GM10248 (cell line): ENCODE data around the gene TLCD1.

Experiments used
- CTCF ChIA-PET: fragments of 300-600 bp; sonication (Branson Sonifier 250); formaldehyde crosslinking; extraction: SDS; loops from one replicate; lab custom pipeline; 2021; ENCODE audit warnings: antibody characterized with exemption; lab: Yijun Ruan, JAX
- POLR2A ChIA-PET: fragments of 350-650 bp; sonication (Branson Sonifier 250); formaldehyde crosslinking; extraction: SDS; loops from one replicate; lab custom pipeline; 2020; ENCODE audit warnings: antibody characterized with exemption; lab: Yijun Ruan, JAX
- DNase-seq: peaks from one replicate; pipeline ENCODE4 v3.0.0; 2012; ENCODE audit errors: extremely low spot score
- CTCF ChIP-seq: IDR thresholded peaks from 2 replicates; pipeline ENCODE4 v1.5.1; 2012; ENCODE audit warnings: mild to moderate bottlenecking, low read depth; ENCODE audit errors: extremely low read depth, missing control alignments, control extremely low read depth

The TLCD1 gene

GRCh38 chr17:28743243-28744103, 17.4 kb upstream of the TLCD1 start, which contains the start of gene TRAF4:
TRAF4 (plus strand) TSS chr17:28744011; CDS start chr17:28744113, 102 bp downstream.
- CTCF ChIA-PET, result interaction anchor here (0.8 to 16.2 kb wide), 5 partner anchors 9 to 19 kb away, joined by 3 to 472 read pairs (median 4); partner anchors contain the start of genes NEK8 and TLCD1
- POLR2A ChIA-PET, result interaction anchor here (1.0 to 7.2 kb wide), 4 partner anchors 8 to 22 kb away, joined by 5 to 64 read pairs (median 6); partner anchors contain the start of genes NEK8 and TLCD1
- no peak for TF ChIP-seq CTCF
- peak; percentile 89 for DNase-seq

- ChIA-PET CTCF (interaction anchor here (0.9 to 16.2 kb wide), 6 partner anchors 8 to 117 kb away, joined by 3 to 472 read pairs (median 16); partner anchors contain the start of genes NEK8 and TLCD1), POLR2A (interaction anchor here (1.0 to 7.2 kb wide), 4 partner anchors 14 to 22 kb away, joined by 3 to 64 read pairs (median 6); partner anchors contain the start of genes NEK8, RPL23A and TLCD1)
- peak; percentile 55 for DNase-seq
- TF ChIP-seq CTCF, result no peak
Observed at GRCh38 chr17:28741358-28742349, 15.6 kb upstream of the TLCD1 start.

GRCh38 chr17:28740406-28741357, 14.6 kb upstream of the TLCD1 start:
- DNase-seq, result no peak
- no peak for TF ChIP-seq CTCF
- ChIA-PET CTCF (interaction anchor here (2.4 to 16.2 kb wide), 4 partner anchors 9 to 22 kb away, joined by 15 to 472 read pairs (median 114); partner anchors contain the start of genes NEK8 and TLCD1), POLR2A (interaction anchor here (1.0 to 7.2 kb wide), 4 partner anchors 13 to 21 kb away, joined by 3 to 64 read pairs (median 6); partner anchors contain the start of genes NEK8, RPL23A and TLCD1)

GRCh38 chr17:28738680-28739384, 12.8 kb upstream of the TLCD1 start:
- CTCF ChIA-PET, result interaction anchor here (0.7 to 4.1 kb wide), 4 partner anchors 9 to 13 kb away, joined by 3 to 17 read pairs (median 8); partner anchors contain the start of gene TLCD1
- TF ChIP-seq CTCF, result no peak
- DNase-seq, result peak; percentile 57
- POLR2A ChIA-PET, result interaction anchor here (7.2 kb wide), 1 partner anchor 11 kb away, joined by 64 read pairs; the partner anchor contains the start of genes NEK8 and TLCD1
